GM19324 (cell line): ENCODE data around the gene MRPL20.
"Not testable (repeated sequence)": the region's sequence is repeated elsewhere in the genome, so short reads cannot be mapped to it uniquely, and the experiment has no call there.

Source experiments
- ATAC-seq: cut with Tn5 transposase; IDR thresholded peaks from one replicate; pipeline ENCODE4 v1.9.1; 2021; ENCODE audit warnings: mild to moderate bottlenecking, moderate library complexity; ENCODE audit not compliant: unreplicated experiment, low FRiP score

Gene MRPL20

GRCh38 chr1:1411626-1412025 is 4.5 kb upstream of the MRPL20 start:
- ATAC-seq, result no peak

- ATAC-seq, result not testable (repeated sequence)
Observed at GRCh38 chr1:1410238-1410637, 3.1 kb upstream of the MRPL20 start.

- ATAC-seq, result peak; percentile 17
Observed at GRCh38 chr1:1407636-1408318, 684 bp upstream of the MRPL20 start.

- ATAC-seq, result no peak
Observed at GRCh38 chr1:1406101-1406820, 832 bp downstream of the MRPL20 start.

- ATAC-seq, result no peak
Observed at GRCh38 chr1:1403653-1404052, 3.4 kb downstream of the MRPL20 start.

GRCh38 chr1:1402901-1403392 is 4.1 kb downstream of the MRPL20 start:
- ATAC-seq, result not testable (repeated sequence)

- no peak for ATAC-seq
Observed at GRCh38 chr1:1402072-1402900, 4.8 kb downstream of the MRPL20 start.

- no peak for ATAC-seq
Observed at GRCh38 chr1:1401457-1402010, 5.6 kb downstream of the MRPL20 start.

GRCh38 chr1:1400576-1401456 is 6.3 kb downstream of the MRPL20 start:
- ATAC-seq, result no peak

GRCh38 chr1:1399872-1400575 is 7.1 kb downstream of the MRPL20 start:
- ATAC-seq, result no peak

GRCh38 chr1:1399187-1399871 is 7.8 kb downstream of the MRPL20 start, which contains the start of gene CCNL2:
TSS of gene CCNL2 (minus strand) at chr1:1399335. CDS start at chr1:1399306, 29 bp downstream.
- ATAC-seq, result peak; percentile 93

GRCh38 chr1:1398677-1399186 is 8.4 kb downstream of the MRPL20 start:
- ATAC-seq, result peak; percentile 28

GRCh38 chr1:1397839-1398523 is 9.1 kb downstream of the MRPL20 start:
- no peak for ATAC-seq

GRCh38 chr1:1395166-1395565 is 11.9 kb downstream of the MRPL20 start:
- no peak for ATAC-seq

- ATAC-seq, result no peak
Observed at GRCh38 chr1:1394116-1394515, 13.0 kb downstream of the MRPL20 start.

GRCh38 chr1:1393428-1393827 is 13.7 kb downstream of the MRPL20 start:
- no peak for ATAC-seq

GRCh38 chr1:1393014-1393413 is 14.1 kb downstream of the MRPL20 start:
- no peak for ATAC-seq

GRCh38 chr1:1391225-1391624 is 15.9 kb downstream of the MRPL20 start:
- no peak for ATAC-seq
